NCI-H460 (cell line): ENCODE measurements around the gene RPH3AL. TPM values are rescaled to one million over a fixed set of nuclear protein-coding genes. Genes with fewer than 3 reads are reported as not detected.

Experiments
- DNase-seq: peaks from one replicate; pipeline ENCODE4 v3.0.0-alpha.2; 2016; ENCODE audit warnings: low read depth; ENCODE audit errors: extremely low read depth
- total RNA-seq: library from RNA; depleted of rRNA; stranded (reverse); fragments of >200 nt; shearing (Covaris generic); gene quantifications from 2 replicates; pipeline ENCODE4 v1.2.3, GENCODE V29; 2014

The RPH3AL gene
- total RNA-seq, 1 experiment from 2014 or later, result 34.8 TPM

GRCh38 chr17:337022-337420 is 15.6 kb downstream of the RPH3AL start:
- DNase-seq, result no peak

- DNase-seq, result no peak
Observed at GRCh38 chr17:336110-337021, 16.2 kb downstream of the RPH3AL start.

GRCh38 chr17:335691-336090 is 16.9 kb downstream of the RPH3AL start:
- DNase-seq, result no peak

- no peak for DNase-seq
Observed at GRCh38 chr17:334974-335481, 17.6 kb downstream of the RPH3AL start.

- no peak for DNase-seq
Observed at GRCh38 chr17:333626-334396, 18.8 kb downstream of the RPH3AL start.

- DNase-seq, result no peak
Observed at GRCh38 chr17:332558-333322, 19.9 kb downstream of the RPH3AL start.

GRCh38 chr17:332023-332422 is 20.6 kb downstream of the RPH3AL start:
- DNase-seq, result no peak

- no peak for DNase-seq
Observed at GRCh38 chr17:330993-331701, 21.5 kb downstream of the RPH3AL start.

GRCh38 chr17:329784-330420 is 22.7 kb downstream of the RPH3AL start:
- DNase-seq, result no peak

GRCh38 chr17:327971-328370 is 24.6 kb downstream of the RPH3AL start:
- DNase-seq, result no peak

- no peak for DNase-seq
Observed at GRCh38 chr17:327296-327695, 25.3 kb downstream of the RPH3AL start.

- DNase-seq, result no peak
Observed at GRCh38 chr17:326010-326621, 26.5 kb downstream of the RPH3AL start.

- DNase-seq, result no peak
Observed at GRCh38 chr17:325270-326009, 27.2 kb downstream of the RPH3AL start.

GRCh38 chr17:323721-324571 is 28.7 kb downstream of the RPH3AL start:
- no peak for DNase-seq

- DNase-seq, result no peak
Observed at GRCh38 chr17:323181-323580, 29.4 kb downstream of the RPH3AL start.

GRCh38 chr17:322006-322780 is 30.4 kb downstream of the RPH3AL start:
- no peak for DNase-seq

GRCh38 chr17:321386-321941 is 31.1 kb downstream of the RPH3AL start:
- DNase-seq, result no peak
